ENCODE results near the gene ZDHHC8. TPM values are rescaled to one million over a fixed set of nuclear protein-coding genes. Genes with fewer than 3 reads are reported as not detected.

ZDHHC8 gene
- polyA plus RNA-seq, 4 donors: 3.8 to 33.5 (median 14.3) TPM

- WGBS, 3 donors: 54 to 69% (median 65%) methylated on average over 30 of the region's 30 CpGs
- Histone ChIP-seq H3K4me3 (ENCODE audit: low read depth in 1 of 3, low read length in 3 of 3) (peak within 1 kb of the TSS; percentile 61 to 94 (median 90)), H3K27ac (ENCODE audit: low read depth in 1 of 3, low read length in 2 of 3) (peak within 1 kb of the TSS; percentile 59 to 89 (median 69)), H3K4me1 (ENCODE audit: control insufficient read depth in 3 of 3, insufficient read depth in 2 of 3, low read depth in 1 of 3, low read length in 2 of 3) (peaks cover 3 to 14% (median 6%) of the 10 kb centered on the region in 3 donors), H3K9me3 (ENCODE audit: control insufficient read depth in 2 of 2, insufficient read depth in 1 of 2, low read depth in 1 of 2, low read length in 1 of 2) (no peaks in the 10 kb centered on the region), H3K27me3 (ENCODE audit: control insufficient read depth in 3 of 3, insufficient read depth in 3 of 3, low read length in 3 of 3) (no peaks in the 10 kb centered on the region), H3K36me3 (ENCODE audit: control insufficient read depth in 3 of 3, insufficient read depth in 2 of 3, low read depth in 1 of 3, low read length in 3 of 3) (peaks cover 0 to 74% (median 0%) of the 10 kb centered on the region in 3 donors)
- DNase-seq (no peak), FAIRE-seq (no peak)
Measured at GRCh38 chr22:20115691-20116375, 15.8 kb upstream of the ZDHHC8 start, which contains the start of gene RANBP1. TSS of gene RANBP1 (plus strand) at chr22:20116104. CDS start at chr22:20116185, 81 bp downstream.

GRCh38 chr22:20116376-20116950, 15.1 kb upstream of the ZDHHC8 start:
- peaks cover 3 to 14% (median 6%) of the 10 kb centered on the region in 3 donors for H3K4me1 ChIP-seq (ENCODE audit: control insufficient read depth in 3 of 3, insufficient read depth in 2 of 3, low read depth in 1 of 3, low read length in 2 of 3)
- DNase-seq: no peak
- H3K27me3 ChIP-seq (ENCODE audit: control insufficient read depth in 3 of 3, insufficient read depth in 3 of 3, low read length in 3 of 3): no peaks in the 10 kb centered on the region
- H3K27ac ChIP-seq (ENCODE audit: low read depth in 1 of 3, low read length in 2 of 3): peak overlapping the region; percentile 59 to 89 (median 69)
- H3K36me3 ChIP-seq (ENCODE audit: control insufficient read depth in 3 of 3, insufficient read depth in 2 of 3, low read depth in 1 of 3, low read length in 3 of 3): peaks cover 0 to 73% (median under 1%) of the 10 kb centered on the region in 3 donors
- no peaks in the 10 kb centered on the region for H3K9me3 ChIP-seq (ENCODE audit: control insufficient read depth in 2 of 2, insufficient read depth in 1 of 2, low read depth in 1 of 2, low read length in 1 of 2)
- no peak for FAIRE-seq
- 4 to 8% (median 5%) methylated on average over 24 to 27 of the region's 27 CpGs for WGBS, 3 donors
- H3K4me3 ChIP-seq (ENCODE audit: low read depth in 1 of 3, low read length in 3 of 3): peak overlapping the region; percentile 61 to 94 (median 90)

GRCh38 chr22:20116951-20117632, 14.5 kb upstream of the ZDHHC8 start, which contains the start of gene TRMT2A:
TSS of gene TRMT2A (minus strand) at chr22:20117226. CDS start at chr22:20116906, 320 bp downstream.
- Histone ChIP-seq H3K27ac (ENCODE audit: low read depth in 1 of 3, low read length in 2 of 3) (peak within 1 kb of the TSS; percentile 59 to 89 (median 69)), H3K9me3 (ENCODE audit: control insufficient read depth in 2 of 2, insufficient read depth in 1 of 2, low read depth in 1 of 2, low read length in 1 of 2) (no peaks in the 10 kb centered on the region), H3K4me3 (ENCODE audit: low read depth in 1 of 3, low read length in 3 of 3) (peak within 1 kb of the TSS; percentile 81 to 94 (median 90)), H3K36me3 (ENCODE audit: control insufficient read depth in 3 of 3, insufficient read depth in 2 of 3, low read depth in 1 of 3, low read length in 3 of 3) (peaks cover under 1 to 73% (median 2%) of the 10 kb centered on the region in 3 donors), H3K27me3 (ENCODE audit: control insufficient read depth in 3 of 3, insufficient read depth in 3 of 3, low read length in 3 of 3) (no peaks in the 10 kb centered on the region), H3K4me1 (ENCODE audit: control insufficient read depth in 3 of 3, insufficient read depth in 2 of 3, low read depth in 1 of 3, low read length in 2 of 3) (peaks cover 3 to 14% (median 6%) of the 10 kb centered on the region in 3 donors)
- peak; percentile 97 to 100 for DNase-seq
- FAIRE-seq: no peak
- 0 to 1% (median 0%) methylated on average over 60 to 88 of the region's 88 CpGs for WGBS, 3 donors

DNA sequence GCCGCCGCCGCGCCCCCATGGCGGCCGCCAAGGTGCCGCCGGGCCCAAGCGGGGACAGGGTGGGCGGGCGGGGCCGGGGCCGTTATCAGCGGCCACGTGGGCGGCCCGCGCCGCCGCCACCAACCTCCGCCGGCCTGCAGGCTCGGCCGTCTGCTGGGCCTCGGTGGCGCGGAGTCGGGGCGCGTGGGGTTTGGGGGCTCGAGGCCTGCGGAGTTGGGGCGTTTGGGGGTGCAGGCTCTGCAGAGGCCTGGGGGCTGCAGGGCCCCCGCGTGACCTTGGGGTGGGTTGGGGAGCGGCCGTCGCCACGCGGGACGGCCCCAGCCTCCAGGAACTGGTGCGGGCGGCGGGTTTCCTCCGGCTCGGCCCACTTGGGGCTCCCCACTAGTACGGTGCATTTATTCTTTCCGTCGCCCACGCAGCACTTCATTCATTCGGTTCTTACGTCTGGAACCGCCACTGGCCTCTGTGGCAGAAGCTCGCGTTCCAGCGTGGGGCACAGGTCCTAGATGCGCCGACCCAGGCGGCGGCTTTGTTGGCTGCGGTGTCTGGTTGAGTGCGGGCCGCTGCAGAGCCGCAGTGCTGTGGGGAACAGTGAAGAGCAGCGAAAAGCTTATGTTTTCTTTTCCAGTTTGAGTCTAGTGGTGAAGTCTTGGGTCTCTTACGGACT, 13.8 kb upstream of the ZDHHC8 start:
- H3K27ac ChIP-seq (ENCODE audit: low read depth in 1 of 3, low read length in 2 of 3): peak overlapping the region in 2 of 3 donors; percentile 0 to 66
- no peaks in the 10 kb centered on the region for H3K9me3 ChIP-seq (ENCODE audit: control insufficient read depth in 2 of 2, insufficient read depth in 1 of 2, low read depth in 1 of 2, low read length in 1 of 2)
- H3K27me3 ChIP-seq (ENCODE audit: control insufficient read depth in 3 of 3, insufficient read depth in 3 of 3, low read length in 3 of 3): no peaks in the 10 kb centered on the region
- DNase-seq: peak in 1 of 2 donors; percentile 52
- H3K36me3 ChIP-seq (ENCODE audit: control insufficient read depth in 3 of 3, insufficient read depth in 2 of 3, low read depth in 1 of 3, low read length in 3 of 3): peaks cover 3 to 72% (median 4%) of the 10 kb centered on the region in 3 donors
- H3K4me1 ChIP-seq (ENCODE audit: control insufficient read depth in 3 of 3, insufficient read depth in 2 of 3, low read depth in 1 of 3, low read length in 2 of 3): peaks cover 3 to 14% (median 6%) of the 10 kb centered on the region in 3 donors
- H3K4me3 ChIP-seq (ENCODE audit: low read depth in 1 of 3, low read length in 3 of 3): peak overlapping the region; percentile 61 to 81 (median 71)
- 0 to 1% (median 1%) methylated on average over 43 to 66 of the region's 66 CpGs for WGBS, 3 donors
- FAIRE-seq: no peak

DNA sequence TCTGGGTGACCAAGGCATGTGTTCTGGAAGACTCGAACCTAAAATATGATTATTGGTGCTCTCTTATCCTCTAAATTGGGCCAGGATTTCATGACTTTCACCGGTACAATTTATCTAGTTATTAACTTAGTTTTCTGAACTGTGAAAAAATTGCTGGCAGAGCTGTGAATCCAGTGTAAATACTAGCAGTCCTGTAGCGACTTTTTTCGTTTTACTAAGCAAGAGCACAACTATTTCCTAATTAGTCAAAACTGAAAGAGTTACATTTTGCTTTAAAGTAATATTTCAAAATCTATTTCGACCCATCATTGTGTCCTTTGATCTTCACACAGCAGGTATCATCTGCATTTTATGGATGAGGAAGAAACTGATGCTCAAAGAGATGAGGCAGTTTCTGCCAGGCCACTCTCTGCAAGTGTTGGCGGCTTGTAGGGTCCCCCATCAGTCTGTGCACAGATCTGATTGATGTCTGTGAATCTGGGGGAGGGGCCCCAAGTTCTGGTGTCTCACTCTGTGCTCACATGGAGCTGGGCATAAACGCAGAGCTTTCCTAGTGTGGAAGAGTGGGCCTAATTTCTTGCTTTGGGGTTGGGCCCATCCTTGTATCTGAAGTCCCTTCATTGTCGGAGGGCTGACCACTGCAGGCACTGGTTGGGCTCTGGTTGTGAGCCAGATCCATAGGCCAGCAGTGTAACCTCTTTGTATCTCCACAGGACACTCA, 13.1 kb upstream of the ZDHHC8 start:
- Histone ChIP-seq H3K9me3 (ENCODE audit: control insufficient read depth in 2 of 2, insufficient read depth in 1 of 2, low read depth in 1 of 2, low read length in 1 of 2) (no peaks in the 10 kb centered on the region), H3K27me3 (ENCODE audit: control insufficient read depth in 3 of 3, insufficient read depth in 3 of 3, low read length in 3 of 3) (no peaks in the 10 kb centered on the region), H3K36me3 (ENCODE audit: control insufficient read depth in 3 of 3, insufficient read depth in 2 of 3, low read depth in 1 of 3, low read length in 3 of 3) (peaks cover 3 to 67% (median 4%) of the 10 kb centered on the region in 3 donors), H3K4me3 (ENCODE audit: low read depth in 1 of 3, low read length in 3 of 3) (peak overlapping the region; percentile 61 to 81 (median 71)), H3K4me1 (ENCODE audit: control insufficient read depth in 3 of 3, insufficient read depth in 2 of 3, low read depth in 1 of 3, low read length in 2 of 3) (peaks cover 3 to 14% (median 6%) of the 10 kb centered on the region in 3 donors), H3K27ac (ENCODE audit: low read depth in 1 of 3, low read length in 2 of 3) (peak overlapping the region in 2 of 3 donors; percentile 0 to 66)
- 13 to 19% (median 17%) methylated on average over 8 of the region's 8 CpGs for WGBS, 3 donors
- DNase-seq (no peak), FAIRE-seq (no peak)

GRCh38 chr22:20121856-20122415, 9.7 kb upstream of the ZDHHC8 start:
- Histone ChIP-seq H3K4me1 (ENCODE audit: control insufficient read depth in 3 of 3, insufficient read depth in 2 of 3, low read depth in 1 of 3, low read length in 2 of 3) (peaks cover 3 to 10% (median 6%) of the 10 kb centered on the region in 3 donors), H3K36me3 (ENCODE audit: control insufficient read depth in 3 of 3, insufficient read depth in 2 of 3, low read depth in 1 of 3, low read length in 3 of 3) (peaks cover 5 to 75% (median 9%) of the 10 kb centered on the region in 3 donors), H3K4me3 (ENCODE audit: low read depth in 1 of 3, low read length in 3 of 3) (no peak overlapping the region), H3K27ac (ENCODE audit: low read depth in 1 of 3, low read length in 2 of 3) (no peak overlapping the region), H3K27me3 (ENCODE audit: control insufficient read depth in 3 of 3, insufficient read depth in 3 of 3, low read length in 3 of 3) (no peaks in the 10 kb centered on the region), H3K9me3 (ENCODE audit: control insufficient read depth in 2 of 2, insufficient read depth in 1 of 2, low read depth in 1 of 2, low read length in 1 of 2) (no peaks in the 10 kb centered on the region)
- WGBS, 3 donors: 90 to 96% (median 93%) methylated on average over 22 of the region's 22 CpGs
- FAIRE-seq: no peak
- DNase-seq: no peak

- DNase-seq (no peak), FAIRE-seq (no peak)
- H3K4me3 ChIP-seq (ENCODE audit: low read depth in 1 of 3, low read length in 3 of 3): no peak overlapping the region
- no peak overlapping the region for H3K27ac ChIP-seq (ENCODE audit: low read depth in 1 of 3, low read length in 2 of 3)
- H3K36me3 ChIP-seq (ENCODE audit: control insufficient read depth in 3 of 3, insufficient read depth in 2 of 3, low read depth in 1 of 3, low read length in 3 of 3): peaks cover 5 to 85% (median 11%) of the 10 kb centered on the region in 3 donors
- no peaks in the 10 kb centered on the region for H3K27me3 ChIP-seq (ENCODE audit: control insufficient read depth in 3 of 3, insufficient read depth in 3 of 3, low read length in 3 of 3)
- 90 to 94% (median 92%) methylated on average over 13 of the region's 13 CpGs for WGBS, 3 donors
- H3K9me3 ChIP-seq (ENCODE audit: control insufficient read depth in 2 of 2, insufficient read depth in 1 of 2, low read depth in 1 of 2, low read length in 1 of 2): no peaks in the 10 kb centered on the region
- H3K4me1 ChIP-seq (ENCODE audit: control insufficient read depth in 3 of 3, insufficient read depth in 2 of 3, low read depth in 1 of 3, low read length in 2 of 3): peaks cover 2 to 8% (median 6%) of the 10 kb centered on the region in 3 donors
Measured at GRCh38 chr22:20123366-20124082, 8.1 kb upstream of the ZDHHC8 start.

Measured in small intestine (tissue), 7 donors.